HG03439 (cell line): ENCODE results near the gene MAP7D2.

Experiments used
- ATAC-seq: cut with Tn5 transposase; IDR thresholded peaks from one replicate; pipeline ENCODE4 v1.9.1; 2021; ENCODE audit warnings: mild to moderate bottlenecking, moderate library complexity; ENCODE audit not compliant: unreplicated experiment

MAP7D2 gene

DNA sequence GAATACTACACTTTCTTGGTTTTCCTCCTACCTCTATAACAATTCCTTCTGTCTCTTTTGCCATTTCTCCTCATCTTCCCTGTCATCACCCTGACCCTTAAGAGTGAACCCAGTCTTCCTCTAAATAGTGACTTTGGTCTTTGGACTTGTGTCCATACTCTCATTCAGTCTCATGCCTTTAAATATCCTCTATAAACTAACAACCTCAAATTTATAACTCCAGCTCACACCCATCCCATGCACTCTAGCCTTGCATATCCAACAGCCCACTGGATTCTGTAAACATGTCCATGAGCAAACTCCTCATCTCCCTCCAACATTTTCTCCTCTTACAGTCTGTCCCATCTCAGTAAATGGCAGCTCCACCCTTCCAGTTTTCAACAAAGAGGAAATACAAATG lies 140.9 kb downstream of the MAP7D2 start:
- ATAC-seq = no peak

- no peak for ATAC-seq
Observed at GRCh38 chrX:19972984-19973383, 143.7 kb downstream of the MAP7D2 start.

DNA sequence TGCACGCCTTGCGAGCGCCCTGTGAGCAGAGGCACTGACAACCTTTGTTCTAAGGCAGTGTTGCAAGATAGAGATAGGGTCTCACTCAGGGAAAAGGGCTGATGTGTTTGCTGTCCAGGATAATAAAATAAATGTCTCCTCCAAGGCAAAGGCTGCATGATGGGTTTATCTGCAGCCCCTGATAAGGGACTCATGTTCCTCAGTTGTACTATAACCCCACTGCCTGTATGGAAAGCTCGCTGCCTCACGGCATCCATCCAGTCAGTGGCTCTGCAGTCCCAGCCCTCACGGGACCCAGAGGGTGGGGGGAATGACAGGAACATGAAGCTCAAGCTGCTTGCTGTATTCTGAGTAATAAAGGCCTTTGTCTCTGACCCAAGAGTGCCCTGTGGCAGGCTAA lies 148.4 kb downstream of the MAP7D2 start:
- no peak for ATAC-seq

DNA sequence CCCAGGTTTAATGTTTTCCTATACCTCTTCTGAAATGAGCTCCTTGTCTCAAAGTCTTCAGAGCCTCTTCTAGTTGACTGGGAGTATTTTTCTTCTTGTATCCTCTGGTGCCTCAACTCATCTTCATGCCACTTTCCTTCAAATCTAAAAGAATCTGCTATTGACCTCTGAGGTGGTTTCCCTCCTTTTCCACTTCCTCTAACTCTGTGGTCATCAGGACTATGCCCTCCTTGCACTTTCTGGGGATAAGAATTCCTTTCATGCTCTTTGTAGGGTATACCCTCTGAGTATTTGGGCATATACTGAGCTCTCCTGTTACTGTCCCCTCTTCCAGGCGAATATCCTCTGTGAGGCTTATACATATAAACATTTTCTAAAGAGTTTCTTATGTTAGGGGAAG lies 150.7 kb downstream of the MAP7D2 start:
- no peak for ATAC-seq

GRCh38 chrX:19964017-19964710 lies 152.5 kb downstream of the MAP7D2 start:
- no peak for ATAC-seq

DNA sequence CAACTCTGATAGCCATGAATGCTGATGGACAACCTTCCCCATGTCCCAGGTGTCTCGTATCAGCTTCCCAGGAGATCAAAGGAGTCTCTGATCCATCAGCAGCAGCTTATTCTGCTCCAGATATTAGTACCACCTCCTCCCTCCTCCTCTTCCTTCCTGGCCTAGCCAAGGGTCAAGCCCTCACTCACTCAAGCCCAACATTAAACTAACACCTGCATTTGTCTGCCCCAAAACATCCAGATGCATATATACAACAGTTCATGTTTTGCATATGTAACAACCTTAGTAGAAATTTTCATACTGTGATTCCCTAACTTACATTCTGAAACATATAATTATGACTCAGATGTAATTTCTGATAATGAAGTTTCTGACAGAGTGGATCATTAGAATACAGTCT lies 155.8 kb downstream of the MAP7D2 start:
- ATAC-seq = no peak

DNA sequence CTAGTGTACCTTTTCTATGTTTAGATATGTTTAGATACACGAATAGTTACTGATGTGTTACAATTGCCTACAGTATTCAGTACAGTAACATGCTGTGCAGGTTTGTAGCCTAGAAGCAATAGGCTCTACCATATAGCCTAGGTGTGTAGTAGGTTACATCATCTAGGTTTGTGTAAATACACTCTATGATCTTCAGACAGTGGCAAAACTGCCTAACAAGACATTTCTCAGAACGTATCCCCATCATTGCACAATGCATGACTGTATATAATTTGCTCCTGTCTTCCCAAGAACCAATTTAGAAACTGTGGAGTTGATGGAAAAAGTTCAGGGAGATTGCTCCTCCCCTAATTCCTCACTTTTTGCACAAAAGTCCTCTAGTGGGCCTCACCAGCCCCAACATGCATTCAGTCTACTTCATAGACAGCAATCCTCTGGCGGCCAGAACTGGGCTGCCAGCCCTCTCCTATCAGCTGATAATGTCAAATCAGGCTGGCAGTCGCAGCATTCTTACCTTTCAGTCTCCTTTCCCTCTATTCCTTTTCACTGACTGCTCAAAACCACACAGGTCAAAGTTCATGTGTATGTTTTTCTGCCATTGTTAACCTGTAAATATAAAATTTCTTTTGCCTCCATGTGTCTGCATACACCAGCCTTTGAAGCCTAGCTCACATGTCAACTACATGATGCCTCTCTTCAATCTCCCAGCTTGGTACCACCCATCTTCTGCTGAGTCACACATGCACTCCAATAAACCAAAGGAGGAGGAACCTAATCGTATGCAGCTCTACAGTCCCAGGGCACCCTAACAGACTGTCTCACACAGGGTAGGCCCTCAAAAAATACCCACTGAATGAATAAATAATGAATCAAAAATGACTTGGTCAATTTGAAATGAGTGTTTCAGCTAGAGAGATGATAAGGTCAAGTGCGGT lies 157.9 kb downstream of the MAP7D2 start:
- no peak for ATAC-seq

DNA sequence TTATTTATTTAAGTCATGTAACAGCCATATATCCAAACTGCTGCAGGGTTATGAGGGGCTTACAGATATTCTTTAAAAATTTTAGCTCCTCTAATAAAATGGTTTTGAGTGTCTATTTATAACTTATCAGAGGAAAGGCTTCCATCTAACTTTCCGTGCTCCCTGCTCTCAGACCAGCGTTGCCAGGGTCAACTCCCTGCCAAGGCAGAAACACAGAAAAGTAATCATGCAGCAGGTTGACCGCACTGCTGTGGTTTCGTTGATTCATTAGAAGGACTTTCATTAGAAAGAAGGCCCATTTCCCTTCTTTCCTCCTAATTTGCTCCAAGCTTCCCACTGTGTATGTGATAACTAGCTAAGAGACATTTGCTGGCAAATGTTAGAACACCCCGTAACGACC lies 159.8 kb downstream of the MAP7D2 start:
- no peak for ATAC-seq
